Measurements from ENCODE around the gene GPR150. TPM values are rescaled to one million over a fixed set of nuclear protein-coding genes. Genes with fewer than 3 reads are reported as not detected.

Gene GPR150
- total RNA-seq, 1 experiment from 2014 or later = not detected

DNA sequence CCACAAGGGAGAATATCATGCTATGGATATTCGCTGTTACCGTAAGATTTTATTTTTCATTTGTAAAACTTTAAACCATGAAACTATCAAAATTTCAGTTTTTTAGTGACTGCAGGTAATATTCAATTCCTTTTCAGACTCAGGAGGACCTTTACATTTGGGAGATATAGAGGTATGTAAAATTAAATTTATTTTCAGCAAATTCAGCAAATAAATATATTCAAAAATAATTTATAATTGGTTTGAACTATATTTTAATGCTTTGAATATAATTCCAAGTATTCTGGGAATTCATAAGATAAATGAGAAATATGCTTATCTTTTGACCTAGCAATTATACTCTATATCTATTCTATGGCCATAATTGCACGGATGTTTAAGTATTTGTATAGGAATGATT, 34.3 kb downstream of the GPR150 start:
- Histone ChIP-seq H3K4me2 (ENCODE audit: low read length) (no peak overlapping the region), H3K36me3 (ENCODE audit: low read depth, low read length) (no peaks in the 10 kb centered on the region), H3F3A (ENCODE audit: low read length, unreplicated experiment) (no peaks in the 10 kb centered on the region), H3K9me2 (replicated peaks; ENCODE audit: low read length) (no peaks in the 10 kb centered on the region), H3K9ac (ENCODE audit: low read length) (no peak overlapping the region), H3K27me3 (ENCODE audit: low read length) (no peaks in the 10 kb centered on the region), H3K4me3 (ENCODE audit: low read length) (no peak overlapping the region), H2AFZ (ENCODE audit: low read length) (no peak overlapping the region), H3K4me1 (ENCODE audit: insufficient read depth, low read length) (no peaks in the 10 kb centered on the region), H3K27ac (ENCODE audit: low read length) (no peak overlapping the region), H4K20me1 (ENCODE audit: low read length) (no peaks in the 10 kb centered on the region), H3K79me2 (ENCODE audit: low read length) (no peaks in the 10 kb centered on the region), H3K9me3 (ENCODE audit: low read length) (no peaks in the 10 kb centered on the region)
- ATAC-seq (0 out of 2 replicates have a peak, but pooled peaks have one; percentile 42), DNase-seq (no peak)
- POLR2A ChIA-PET (ENCODE audit: unreplicated experiment) = no interaction called here
- intact Hi-C loops (cut with micrococcal nuclease) = no loop called here
- no TSS peak for BruUV-seq (replicated peaks)
- TF ChIP-seq, protein P1, sequence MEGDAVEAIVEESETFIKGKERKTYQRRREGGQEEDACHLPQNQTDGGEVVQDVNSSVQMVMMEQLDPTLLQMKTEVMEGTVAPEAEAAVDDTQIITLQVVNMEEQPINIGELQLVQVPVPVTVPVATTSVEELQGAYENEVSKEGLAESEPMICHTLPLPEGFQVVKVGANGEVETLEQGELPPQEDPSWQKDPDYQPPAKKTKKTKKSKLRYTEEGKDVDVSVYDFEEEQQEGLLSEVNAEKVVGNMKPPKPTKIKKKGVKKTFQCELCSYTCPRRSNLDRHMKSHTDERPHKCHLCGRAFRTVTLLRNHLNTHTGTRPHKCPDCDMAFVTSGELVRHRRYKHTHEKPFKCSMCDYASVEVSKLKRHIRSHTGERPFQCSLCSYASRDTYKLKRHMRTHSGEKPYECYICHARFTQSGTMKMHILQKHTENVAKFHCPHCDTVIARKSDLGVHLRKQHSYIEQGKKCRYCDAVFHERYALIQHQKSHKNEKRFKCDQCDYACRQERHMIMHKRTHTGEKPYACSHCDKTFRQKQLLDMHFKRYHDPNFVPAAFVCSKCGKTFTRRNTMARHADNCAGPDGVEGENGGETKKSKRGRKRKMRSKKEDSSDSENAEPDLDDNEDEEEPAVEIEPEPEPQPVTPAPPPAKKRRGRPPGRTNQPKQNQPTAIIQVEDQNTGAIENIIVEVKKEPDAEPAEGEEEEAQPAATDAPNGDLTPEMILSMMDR (conservative IDR thresholded peaks at IDR 0.05; ENCODE audit: low read depth, low read length) = no peak
- TF ChIP-seq EZH2phosphoT487 (IDR thresholded peaks at IDR 0.05; ENCODE audit: borderline replicate concordance, low read length) = no peak
- no peak for TF ChIP-seq EZH2 (IDR thresholded peaks at IDR 0.05; ENCODE audit: low read length, unreplicated experiment)
- CTCF ChIA-PET = no interaction called here

DNA sequence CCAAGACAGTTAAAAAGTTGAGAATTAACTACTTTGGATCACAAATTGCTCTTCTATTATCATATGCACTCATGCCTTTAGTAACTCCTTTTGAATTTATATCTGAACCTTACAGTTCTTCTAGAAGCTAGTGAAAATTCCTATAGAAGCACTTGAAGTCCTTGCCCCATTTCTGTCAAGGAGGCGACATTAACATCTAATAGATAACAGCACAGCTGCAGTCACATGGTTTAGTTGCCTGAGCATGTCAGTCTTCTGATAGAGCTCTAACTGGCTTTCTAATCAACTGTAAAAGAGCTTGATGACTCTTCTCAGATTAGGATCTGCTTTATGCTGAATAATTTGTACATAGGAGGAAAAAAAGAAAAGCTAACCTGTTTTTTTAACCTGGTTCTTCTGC, 35.7 kb downstream of the GPR150 start:
- H2AFZ ChIP-seq (ENCODE audit: low read length) = no peak overlapping the region
- H3K4me2 ChIP-seq (ENCODE audit: low read length) = no peak overlapping the region
- no peaks in the 10 kb centered on the region for H3K79me2 ChIP-seq (ENCODE audit: low read length)
- CTCF ChIA-PET = no interaction called here
- no peaks in the 10 kb centered on the region for H3F3A ChIP-seq (ENCODE audit: low read length, unreplicated experiment)
- TF ChIP-seq EZH2 (IDR thresholded peaks at IDR 0.05; ENCODE audit: low read length, unreplicated experiment) (no peak), EZH2phosphoT487 (IDR thresholded peaks at IDR 0.05; ENCODE audit: borderline replicate concordance, low read length) (no peak)
- TF ChIP-seq, protein P1 (conservative IDR thresholded peaks at IDR 0.05; ENCODE audit: low read depth, low read length) = no peak
- POLR2A ChIA-PET (ENCODE audit: unreplicated experiment) = no interaction called here
- no peaks in the 10 kb centered on the region for H3K27me3 ChIP-seq (ENCODE audit: low read length)
- ATAC-seq = no peak
- no peaks in the 10 kb centered on the region for H4K20me1 ChIP-seq (ENCODE audit: low read length)
- no peak overlapping the region for H3K27ac ChIP-seq (ENCODE audit: low read length)
- intact Hi-C loops (cut with micrococcal nuclease) = no loop called here
- H3K4me3 ChIP-seq (ENCODE audit: low read length) = no peak overlapping the region
- H3K9ac ChIP-seq (ENCODE audit: low read length) = no peak overlapping the region
- no TSS peak for BruUV-seq (replicated peaks)
- H3K4me1 ChIP-seq (ENCODE audit: insufficient read depth, low read length) = no peaks in the 10 kb centered on the region
- no peaks in the 10 kb centered on the region for H3K9me2 ChIP-seq (replicated peaks; ENCODE audit: low read length)
- H3K36me3 ChIP-seq (ENCODE audit: low read depth, low read length) = no peaks in the 10 kb centered on the region
- no peaks in the 10 kb centered on the region for H3K9me3 ChIP-seq (ENCODE audit: low read length)
- DNase-seq = no peak

DNA sequence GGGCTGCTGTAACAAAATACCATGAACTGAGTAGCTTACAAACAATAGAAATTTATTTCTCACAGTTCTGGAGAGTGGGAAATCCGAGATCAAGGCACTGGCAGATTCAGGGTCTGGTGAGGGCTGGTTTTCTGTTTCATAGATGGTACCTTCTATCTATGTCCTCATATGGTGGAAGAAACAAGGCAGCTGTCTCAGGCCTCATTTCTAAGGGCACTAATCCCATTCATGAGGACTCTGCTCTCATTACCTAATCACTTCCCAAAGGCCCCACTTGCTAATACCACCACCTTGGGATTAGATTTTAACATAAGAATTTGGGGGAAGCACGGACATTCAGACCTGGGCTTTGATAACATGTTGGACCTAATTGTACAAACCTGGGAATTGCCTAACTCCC, 40.2 kb downstream of the GPR150 start:
- no peaks in the 10 kb centered on the region for H3K79me2 ChIP-seq (ENCODE audit: low read length)
- H3K4me3 ChIP-seq (ENCODE audit: low read length) = no peak overlapping the region
- no peak overlapping the region for H2AFZ ChIP-seq (ENCODE audit: low read length)
- H3K27me3 ChIP-seq (ENCODE audit: low read length) = no peaks in the 10 kb centered on the region
- no peaks in the 10 kb centered on the region for H4K20me1 ChIP-seq (ENCODE audit: low read length)
- CTCF ChIA-PET = no interaction called here
- BruUV-seq (replicated peaks) = no TSS peak
- no peak overlapping the region for H3K27ac ChIP-seq (ENCODE audit: low read length)
- no peaks in the 10 kb centered on the region for H3K9me3 ChIP-seq (ENCODE audit: low read length)
- no peaks in the 10 kb centered on the region for H3K9me2 ChIP-seq (replicated peaks; ENCODE audit: low read length)
- DNase-seq (no peak), ATAC-seq (no peak)
- no peaks in the 10 kb centered on the region for H3F3A ChIP-seq (ENCODE audit: low read length, unreplicated experiment)
- no peaks in the 10 kb centered on the region for H3K36me3 ChIP-seq (ENCODE audit: low read depth, low read length)
- no peak overlapping the region for H3K4me2 ChIP-seq (ENCODE audit: low read length)
- no peaks in the 10 kb centered on the region for H3K4me1 ChIP-seq (ENCODE audit: insufficient read depth, low read length)
- intact Hi-C loops (cut with micrococcal nuclease) = no loop called here
- POLR2A ChIA-PET (ENCODE audit: unreplicated experiment) = no interaction called here
- TF ChIP-seq, protein P1 (conservative IDR thresholded peaks at IDR 0.05; ENCODE audit: low read depth, low read length) = no peak
- TF ChIP-seq EZH2phosphoT487 (IDR thresholded peaks at IDR 0.05; ENCODE audit: borderline replicate concordance, low read length) (no peak), EZH2 (IDR thresholded peaks at IDR 0.05; ENCODE audit: low read length, unreplicated experiment) (no peak)
- H3K9ac ChIP-seq (ENCODE audit: low read length) = no peak overlapping the region
